ENCODE measurements around the gene ANKUB1. TPM values are rescaled to one million over a fixed set of nuclear protein-coding genes. Genes with fewer than 3 reads are reported as not detected.
A peak's percentile ranks its signal among the peaks of the same experiment; 100 is the strongest.

Gene ANKUB1
- total and polyA plus RNA-seq, 10 of the 15 experiments (the other 5 are each of a cell fraction or from before 2014, with no cell fraction given), result 0.08 TPM; not detected in 9

DNA sequence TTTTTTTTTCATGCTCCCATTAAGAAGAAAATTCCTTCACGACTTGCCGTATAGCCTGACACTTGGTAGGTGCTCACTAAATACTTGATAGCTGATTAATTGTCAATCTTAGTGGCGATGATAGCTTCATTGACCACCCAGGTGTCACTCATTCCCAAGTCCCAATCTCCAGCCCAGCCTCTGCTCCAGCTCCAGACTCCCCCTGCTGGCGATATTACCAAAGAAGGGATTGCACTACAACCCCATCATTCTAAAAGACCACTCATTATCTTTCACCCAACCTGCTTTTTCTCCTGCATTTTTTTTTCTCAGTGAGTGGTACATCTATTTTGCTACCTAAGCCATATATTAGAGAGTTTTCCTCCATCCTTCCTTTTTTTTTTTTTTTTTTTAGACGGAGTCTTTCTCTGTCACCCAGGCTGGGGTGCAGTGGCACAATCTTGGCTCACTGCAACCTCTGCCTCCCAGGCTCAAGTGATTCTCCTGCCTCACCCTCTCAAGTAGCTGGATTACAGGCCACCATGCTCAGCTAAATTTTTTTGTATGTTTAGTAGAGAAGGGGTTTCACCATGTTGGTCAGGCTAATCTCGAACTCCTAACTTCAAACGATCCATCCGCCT, 20.6 kb downstream of the ANKUB1 start:
- 46% methylated on average over 7 of the region's 8 CpGs for WGBS (ENCODE audit: insufficient coverage, insufficient replicate concordance, low lambda C conversion rate, missing lambda C conversion rate)
- no peaks in the 10 kb centered on the region for H3K4me1 ChIP-seq (ENCODE audit: control insufficient read depth, insufficient read depth, low read length)
- CTCF ChIA-PET, result interaction anchor here (0.7 to 15.4 kb wide), 53 partner anchors 8 to 656 kb away, joined by 3 to 222 read pairs (median 4); partner anchors contain the start of genes ANKUB1 and COMMD2
- no peak overlapping the region for H3K27ac ChIP-seq (ENCODE audit: control insufficient read depth, insufficient read depth)
- no peak overlapping the region for H3K4me2 ChIP-seq (ENCODE audit: control insufficient read depth, insufficient read depth)
- POLR2A ChIA-PET, result interaction anchor here (0.6 kb wide), 1 partner anchor 117 kb away, joined by 3 read pairs; no protein-coding TSS in a partner anchor
- RAD21 ChIA-PET (ENCODE audit: unreplicated experiment), result interaction anchor here (0.7 to 5.1 kb wide), 14 partner anchors 19 to 412 kb away, joined by 3 to 37 read pairs (median 4); partner anchors contain the start of gene COMMD2
- H3K9ac ChIP-seq (ENCODE audit: control insufficient read depth, insufficient read depth, low read length), result no peak overlapping the region
- no peak overlapping the region for H2AFZ ChIP-seq (ENCODE audit: control insufficient read depth, low read depth, low read length)
- FAIRE-seq (peak; percentile 44), ATAC-seq (peak; percentile 93), DNase-seq (ENCODE audit: low read depth, low spot score) (no peak)
- no peaks in the 10 kb centered on the region for H3K36me3 ChIP-seq (ENCODE audit: control insufficient read depth in 2 of 2, insufficient read depth in 2 of 2, low read length in 1 of 2)
- H3K9me3 ChIP-seq (replicated peaks; ENCODE audit: control insufficient read depth, insufficient read depth, low read length), result no peaks in the 10 kb centered on the region
- BruUV-seq (replicated peaks), result no TSS peak
- SMC1A ChIA-PET (ENCODE audit: uncharacterized antibody, unreplicated experiment), result interaction anchor here (0.8 to 7.0 kb wide), 26 partner anchors 10 to 467 kb away, joined by 3 to 86 read pairs (median 4); partner anchors contain the start of genes ANKUB1 and COMMD2
- in situ Hi-C loops (cut with MboI), result loop anchor here (5.0 kb wide), 1 partner anchor 264 kb away; no protein-coding TSS in a partner anchor
- no peaks in the 10 kb centered on the region for H4K20me1 ChIP-seq (ENCODE audit: control insufficient read depth, insufficient read depth)
- H3K27me3 ChIP-seq (replicated peaks in 1 of 2; ENCODE audit: control insufficient read depth in 2 of 2, insufficient read depth in 2 of 2, low read length in 1 of 2), result no peaks in the 10 kb centered on the region; a peak in 1 of 4 replicates
- intact Hi-C loops (cut with micrococcal nuclease; ENCODE audit: unreplicated experiment), result loop anchor here (1.0 kb wide), 2 partner anchors 259 to 277 kb away; no protein-coding TSS in a partner anchor
- H3K79me2 ChIP-seq (ENCODE audit: control insufficient read depth, insufficient read depth, low read length), result no peaks in the 10 kb centered on the region
- no peak overlapping the region for H3K4me3 ChIP-seq
- TF ChIP-seq RAD21 (IDR thresholded peaks at IDR 0.05; ENCODE audit: insufficient read depth, low read depth, low read length) (peak; percentile 72), RB1 (IDR thresholded peaks at IDR 0.05; ENCODE audit: borderline replicate concordance) (no peak), CHD2 (IDR thresholded peaks at IDR 0.05; ENCODE audit: borderline replicate concordance, low read depth, low read length) (no peak), CREM (IDR thresholded peaks at IDR 0.05; ENCODE audit: low read depth) (no peak), RUNX3 (IDR thresholded peaks at IDR 0.05; ENCODE audit: low read length) (no peak), CBX3 (IDR thresholded peaks at IDR 0.05; ENCODE audit: borderline replicate concordance, low read depth) (no peak)
- TF ChIP-seq, protein P1, sequence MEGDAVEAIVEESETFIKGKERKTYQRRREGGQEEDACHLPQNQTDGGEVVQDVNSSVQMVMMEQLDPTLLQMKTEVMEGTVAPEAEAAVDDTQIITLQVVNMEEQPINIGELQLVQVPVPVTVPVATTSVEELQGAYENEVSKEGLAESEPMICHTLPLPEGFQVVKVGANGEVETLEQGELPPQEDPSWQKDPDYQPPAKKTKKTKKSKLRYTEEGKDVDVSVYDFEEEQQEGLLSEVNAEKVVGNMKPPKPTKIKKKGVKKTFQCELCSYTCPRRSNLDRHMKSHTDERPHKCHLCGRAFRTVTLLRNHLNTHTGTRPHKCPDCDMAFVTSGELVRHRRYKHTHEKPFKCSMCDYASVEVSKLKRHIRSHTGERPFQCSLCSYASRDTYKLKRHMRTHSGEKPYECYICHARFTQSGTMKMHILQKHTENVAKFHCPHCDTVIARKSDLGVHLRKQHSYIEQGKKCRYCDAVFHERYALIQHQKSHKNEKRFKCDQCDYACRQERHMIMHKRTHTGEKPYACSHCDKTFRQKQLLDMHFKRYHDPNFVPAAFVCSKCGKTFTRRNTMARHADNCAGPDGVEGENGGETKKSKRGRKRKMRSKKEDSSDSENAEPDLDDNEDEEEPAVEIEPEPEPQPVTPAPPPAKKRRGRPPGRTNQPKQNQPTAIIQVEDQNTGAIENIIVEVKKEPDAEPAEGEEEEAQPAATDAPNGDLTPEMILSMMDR (IDR thresholded peaks at IDR 0.05 in 2 of 3, conservative IDR thresholded peaks at IDR 0.05 in 1 of 3; ENCODE audit: control insufficient read depth in 2 of 3, extremely low read depth in 1 of 3, insufficient read depth in 1 of 3, low read depth in 3 of 3, low read length in 3 of 3), result peak; percentile 79 to 83 (median 79)
- TF ChIP-seq, protein P2, sequence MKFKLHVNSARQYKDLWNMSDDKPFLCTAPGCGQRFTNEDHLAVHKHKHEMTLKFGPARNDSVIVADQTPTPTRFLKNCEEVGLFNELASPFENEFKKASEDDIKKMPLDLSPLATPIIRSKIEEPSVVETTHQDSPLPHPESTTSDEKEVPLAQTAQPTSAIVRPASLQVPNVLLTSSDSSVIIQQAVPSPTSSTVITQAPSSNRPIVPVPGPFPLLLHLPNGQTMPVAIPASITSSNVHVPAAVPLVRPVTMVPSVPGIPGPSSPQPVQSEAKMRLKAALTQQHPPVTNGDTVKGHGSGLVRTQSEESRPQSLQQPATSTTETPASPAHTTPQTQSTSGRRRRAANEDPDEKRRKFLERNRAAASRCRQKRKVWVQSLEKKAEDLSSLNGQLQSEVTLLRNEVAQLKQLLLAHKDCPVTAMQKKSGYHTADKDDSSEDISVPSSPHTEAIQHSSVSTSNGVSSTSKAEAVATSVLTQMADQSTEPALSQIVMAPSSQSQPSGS (IDR thresholded peaks at IDR 0.05; ENCODE audit: low read length), result no peak
- TF ChIP-seq, protein P3, sequence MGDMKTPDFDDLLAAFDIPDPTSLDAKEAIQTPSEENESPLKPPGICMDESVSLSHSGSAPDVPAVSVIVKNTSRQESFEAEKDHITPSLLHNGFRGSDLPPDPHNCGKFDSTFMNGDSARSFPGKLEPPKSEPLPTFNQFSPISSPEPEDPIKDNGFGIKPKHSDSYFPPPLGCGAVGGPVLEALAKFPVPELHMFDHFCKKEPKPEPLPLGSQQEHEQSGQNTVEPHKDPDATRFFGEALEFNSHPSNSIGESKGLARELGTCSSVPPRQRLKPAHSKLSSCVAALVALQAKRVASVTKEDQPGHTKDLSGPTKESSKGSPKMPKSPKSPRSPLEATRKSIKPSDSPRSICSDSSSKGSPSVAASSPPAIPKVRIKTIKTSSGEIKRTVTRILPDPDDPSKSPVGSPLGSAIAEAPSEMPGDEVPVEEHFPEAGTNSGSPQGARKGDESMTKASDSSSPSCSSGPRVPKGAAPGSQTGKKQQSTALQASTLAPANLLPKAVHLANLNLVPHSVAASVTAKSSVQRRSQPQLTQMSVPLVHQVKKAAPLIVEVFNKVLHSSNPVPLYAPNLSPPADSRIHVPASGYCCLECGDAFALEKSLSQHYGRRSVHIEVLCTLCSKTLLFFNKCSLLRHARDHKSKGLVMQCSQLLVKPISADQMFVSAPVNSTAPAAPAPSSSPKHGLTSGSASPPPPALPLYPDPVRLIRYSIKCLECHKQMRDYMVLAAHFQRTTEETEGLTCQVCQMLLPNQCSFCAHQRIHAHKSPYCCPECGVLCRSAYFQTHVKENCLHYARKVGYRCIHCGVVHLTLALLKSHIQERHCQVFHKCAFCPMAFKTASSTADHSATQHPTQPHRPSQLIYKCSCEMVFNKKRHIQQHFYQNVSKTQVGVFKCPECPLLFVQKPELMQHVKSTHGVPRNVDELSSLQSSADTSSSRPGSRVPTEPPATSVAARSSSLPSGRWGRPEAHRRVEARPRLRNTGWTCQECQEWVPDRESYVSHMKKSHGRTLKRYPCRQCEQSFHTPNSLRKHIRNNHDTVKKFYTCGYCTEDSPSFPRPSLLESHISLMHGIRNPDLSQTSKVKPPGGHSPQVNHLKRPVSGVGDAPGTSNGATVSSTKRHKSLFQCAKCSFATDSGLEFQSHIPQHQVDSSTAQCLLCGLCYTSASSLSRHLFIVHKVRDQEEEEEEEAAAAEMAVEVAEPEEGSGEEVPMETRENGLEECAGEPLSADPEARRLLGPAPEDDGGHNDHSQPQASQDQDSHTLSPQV (IDR thresholded peaks at IDR 0.05), result no peak
- TF ChIP-seq, protein P4, sequence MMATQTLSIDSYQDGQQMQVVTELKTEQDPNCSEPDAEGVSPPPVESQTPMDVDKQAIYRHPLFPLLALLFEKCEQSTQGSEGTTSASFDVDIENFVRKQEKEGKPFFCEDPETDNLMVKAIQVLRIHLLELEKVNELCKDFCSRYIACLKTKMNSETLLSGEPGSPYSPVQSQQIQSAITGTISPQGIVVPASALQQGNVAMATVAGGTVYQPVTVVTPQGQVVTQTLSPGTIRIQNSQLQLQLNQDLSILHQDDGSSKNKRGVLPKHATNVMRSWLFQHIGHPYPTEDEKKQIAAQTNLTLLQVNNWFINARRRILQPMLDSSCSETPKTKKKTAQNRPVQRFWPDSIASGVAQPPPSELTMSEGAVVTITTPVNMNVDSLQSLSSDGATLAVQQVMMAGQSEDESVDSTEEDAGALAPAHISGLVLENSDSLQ (IDR thresholded peaks at IDR 0.05), result peak; percentile 90
- TF ChIP-seq, protein P5, sequence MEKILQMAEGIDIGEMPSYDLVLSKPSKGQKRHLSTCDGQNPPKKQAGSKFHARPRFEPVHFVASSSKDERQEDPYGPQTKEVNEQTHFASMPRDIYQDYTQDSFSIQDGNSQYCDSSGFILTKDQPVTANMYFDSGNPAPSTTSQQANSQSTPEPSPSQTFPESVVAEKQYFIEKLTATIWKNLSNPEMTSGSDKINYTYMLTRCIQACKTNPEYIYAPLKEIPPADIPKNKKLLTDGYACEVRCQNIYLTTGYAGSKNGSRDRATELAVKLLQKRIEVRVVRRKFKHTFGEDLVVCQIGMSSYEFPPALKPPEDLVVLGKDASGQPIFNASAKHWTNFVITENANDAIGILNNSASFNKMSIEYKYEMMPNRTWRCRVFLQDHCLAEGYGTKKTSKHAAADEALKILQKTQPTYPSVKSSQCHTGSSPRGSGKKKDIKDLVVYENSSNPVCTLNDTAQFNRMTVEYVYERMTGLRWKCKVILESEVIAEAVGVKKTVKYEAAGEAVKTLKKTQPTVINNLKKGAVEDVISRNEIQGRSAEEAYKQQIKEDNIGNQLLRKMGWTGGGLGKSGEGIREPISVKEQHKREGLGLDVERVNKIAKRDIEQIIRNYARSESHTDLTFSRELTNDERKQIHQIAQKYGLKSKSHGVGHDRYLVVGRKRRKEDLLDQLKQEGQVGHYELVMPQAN (conservative IDR thresholded peaks at IDR 0.05), result no peak

Data from GM12878 (cell line).